Coronary artery (tissue), 2 donors: Measurements from ENCODE around the gene TRMT112.

ENCODE experiments used
- DNase-seq: peaks from one replicate; pipeline ENCODE4 v3.0.0-alpha.2; 2017; ENCODE audit warnings: low spot score
- H3K27ac ChIP-seq, 2 donors: fragments of 200-600 bp; sonication (generic); one replicate each; pipeline ENCODE4 v1.5.1; 2016 to 2019
- H3K4me3 ChIP-seq: fragments of 200-600 bp; sonication (generic); 2 replicates; pipeline ENCODE4 v1.5.1; 2016; ENCODE audit warnings: mild to moderate bottlenecking, moderate library complexity
- CTCF ChIP-seq: fragments of 200-600 bp; sonication (generic); IDR thresholded peaks from one replicate; pipeline ENCODE4 v1.5.1; 2019; ENCODE audit warnings: antibody characterized with exemption

Gene TRMT112

GRCh38 chr11:64287676-64288352 lies 29.5 kb downstream of the TRMT112 start:
- no peak for TF ChIP-seq CTCF

GRCh38 chr11:64286801-64287159 lies 30.6 kb downstream of the TRMT112 start:
- Histone ChIP-seq H3K27ac (no peak overlapping the region), H3K4me3 (no peak overlapping the region)
- TF ChIP-seq CTCF, result no peak
- DNase-seq, result no peak

More at GRCh38 chr11:64287676-64288352, 29.5 kb downstream of the TRMT112 start:
- DNase-seq, result no peak
- H3K4me3 ChIP-seq, result no peak overlapping the region
- no peak overlapping the region for H3K27ac ChIP-seq

GRCh38 chr11:64285885-64286800 lies 31.2 kb downstream of the TRMT112 start:
- DNase-seq, result no peak
- H3K27ac ChIP-seq, result peak overlapping the region; percentile 89 to 97
- peak overlapping the region; percentile 84 for H3K4me3 ChIP-seq
- TF ChIP-seq CTCF, result no peak

- no peak for TF ChIP-seq CTCF
- DNase-seq, result peak; percentile 91
These were observed 32.1 kb downstream of the TRMT112 start, which contains the start of gene GPR137 for GRCh38 chr11:64284962-64285884. GPR137 (plus strand) TSS chr11:64285848; CDS start chr11:64286525, 677 bp downstream.

GRCh38 chr11:64284048-64284961 lies 33.1 kb downstream of the TRMT112 start, which contains the start of gene BAD:
BAD (minus strand) TSS chr11:64284665; CDS start chr11:64284368, 297 bp downstream.
- Histone ChIP-seq H3K27ac (peak within 1 kb of the TSS; percentile 89 to 97), H3K4me3 (peak within 1 kb of the TSS; percentile 84)
- peak; percentile 95 for DNase-seq
- TF ChIP-seq CTCF, result no peak

More at GRCh38 chr11:64284962-64285884, 32.1 kb downstream of the TRMT112 start, which contains the start of gene GPR137:
- peak within 1 kb of the TSS; percentile 89 to 97 for H3K27ac ChIP-seq
- peak within 1 kb of the TSS; percentile 84 for H3K4me3 ChIP-seq

- no peak for DNase-seq
- no peak overlapping the region for H3K27ac ChIP-seq
- TF ChIP-seq CTCF, result no peak
- no peak overlapping the region for H3K4me3 ChIP-seq
These were observed 34.3 kb downstream of the TRMT112 start for GRCh38 chr11:64283092-64283491.
